PC-3 (cell line): ENCODE measurements around the gene CA4. TPM values are rescaled to one million over a fixed set of nuclear protein-coding genes. Genes with fewer than 3 reads are reported as not detected.

ENCODE experiments used
- ATAC-seq: fragments of 200-7000 bp; cut with Tn5 transposase; 2 replicates; pipeline ENCODE4 v1.9.1; 2020; ENCODE audit warnings: mild to moderate bottlenecking, moderate library complexity
- BruUV-seq: library from RNA; stranded (reverse); fragments of 400-500 nt; replicated peaks from 2 replicates; lab custom pipeline; 2021; lab: Mats Ljungman, UMichigan
- CTCF ChIA-PET: fragments of 300-600 bp; sonication (Branson Sonifier 250); formaldehyde crosslinking; loops from one replicate; lab custom pipeline; 2022; ENCODE audit warnings: antibody characterized with exemption; lab: Charles Lee
- POLR2A ChIA-PET: fragments of 300-600 bp; sonication (Branson Sonifier 250); formaldehyde crosslinking; loops from one replicate; lab custom pipeline; 2022; ENCODE audit warnings: antibody characterized with exemption; ENCODE audit not compliant: unreplicated experiment; lab: Charles Lee
- DNase-seq: peaks from one replicate; pipeline ENCODE4 v3.0.0-alpha.2; 2015
- H2AFZ ChIP-seq: fragments of 300-600 bp; sonication (generic); 2 replicates; pipeline ENCODE4 v1.6.0; 2016; ENCODE audit warnings: antibody characterized with exemption, low read length
- H3F3A ChIP-seq: fragments of 300-600 bp; sonication (generic); one replicate; pipeline ENCODE4 v1.6.0; 2017; ENCODE audit warnings: antibody characterized with exemption, low read length, control low read depth, mild to moderate bottlenecking; ENCODE audit not compliant: unreplicated experiment
- H3K27ac ChIP-seq: fragments of 300-600 bp; sonication (generic); 2 replicates; pipeline ENCODE4 v1.5.1; 2016; ENCODE audit warnings: mild to moderate bottlenecking, low read length
- H3K27me3 ChIP-seq: fragments of 300-600 bp; sonication (generic); 2 replicates; pipeline ENCODE4 v1.6.1; 2016; ENCODE audit warnings: low read length, mixed read lengths
- H3K36me3 ChIP-seq: fragments of 300-600 bp; sonication (generic); 2 replicates; pipeline ENCODE4 v1.6.1; 2016; ENCODE audit warnings: low read depth, mixed run types, low read length, mixed read lengths
- H3K4me1 ChIP-seq: fragments of 300-600 bp; sonication (generic); 2 replicates; pipeline ENCODE4 v1.5.1; 2016; ENCODE audit warnings: low read length; ENCODE audit not compliant: insufficient read depth
- H3K4me2 ChIP-seq: fragments of 300-600 bp; sonication (generic); 2 replicates; pipeline ENCODE4 v1.6.0; 2016; ENCODE audit warnings: low read length
- H3K4me3 ChIP-seq: fragments of 300-600 bp; sonication (generic); 2 replicates; pipeline ENCODE4 v1.5.1; 2016; ENCODE audit warnings: mild to moderate bottlenecking, low read length, mixed read lengths
- H3K79me2 ChIP-seq: fragments of 300-600 bp; sonication (generic); 2 replicates; pipeline ENCODE4 v1.6.1; 2017; ENCODE audit warnings: low read length, mixed read lengths
- H3K9ac ChIP-seq: fragments of 300-600 bp; sonication (generic); 2 replicates; pipeline ENCODE4 v1.6.0; 2016; ENCODE audit warnings: mild to moderate bottlenecking, low read length
- H3K9me2 ChIP-seq: fragments of 300-600 bp; sonication (generic); replicated peaks from 2 replicates; pipeline ENCODE4 v1.6.1; 2016; ENCODE audit warnings: mixed run types, low read length, mixed read lengths
- H3K9me3 ChIP-seq: fragments of 300-600 bp; sonication (generic); 2 replicates; pipeline ENCODE4 v1.6.1; 2016; ENCODE audit warnings: low read length, mixed read lengths
- H4K20me1 ChIP-seq: fragments of 300-600 bp; sonication (generic); 2 replicates; pipeline ENCODE4 v1.6.1; 2016; ENCODE audit warnings: low read length, mixed read lengths
- CTCF ChIP-seq: fragments of 300-600 bp; sonication (generic); conservative IDR thresholded peaks from 2 replicates; pipeline ENCODE4 v1.5.1; 2017; ENCODE audit warnings: antibody characterized with exemption, low read depth, mild to moderate bottlenecking, low read length
- EZH2 ChIP-seq: fragments of 300-600 bp; sonication (generic); IDR thresholded peaks from one replicate; pipeline ENCODE4 v1.6.1; 2017; ENCODE audit warnings: antibody characterized with exemption, mild to moderate bottlenecking, low read length; ENCODE audit not compliant: unreplicated experiment
- EZH2phosphoT487 ChIP-seq: fragments of 300-600 bp; sonication (generic); IDR thresholded peaks from 2 replicates; pipeline ENCODE4 v1.6.1; 2018; ENCODE audit warnings: mild to moderate bottlenecking, antibody characterized with exemption, low read length, borderline replicate concordance
- intact Hi-C: fragments of 100-400 bp; cut with micrococcal nuclease; formaldehyde crosslinking; loops from 2 replicates; pipeline ENCODE4 v1.9.0; 2023
- total RNA-seq: library from RNA; depleted of rRNA; stranded (reverse); fragments of >200 nt; gene quantifications from 2 replicates; pipeline ENCODE4 v1.2.3, GENCODE V29; 2014

The CA4 gene
- total RNA-seq, 1 experiment from 2014 or later = not detected

- Histone ChIP-seq H3K9me2 (no peaks in the 10 kb centered on the region), H3K79me2 (no peaks in the 10 kb centered on the region), H2AFZ (no peak overlapping the region), H3K4me2 (no peak overlapping the region), H3F3A (no peaks in the 10 kb centered on the region), H3K4me1 (0 out of 2 replicates have a peak, but pooled peaks cover 6% of the 10 kb centered on the region), H3K27ac (no peak overlapping the region), H3K9ac (no peak overlapping the region), H3K4me3 (no peak overlapping the region), H4K20me1 (no peaks in the 10 kb centered on the region), H3K27me3 (peaks cover under 1% of the 10 kb centered on the region; the same call in 1 of the 2 replicates), H3K9me3 (no peaks in the 10 kb centered on the region), H3K36me3 (no peaks in the 10 kb centered on the region)
- no peak for TF ChIP-seq EZH2phosphoT487
- no peak for DNase-seq
- intact Hi-C loops = no loop called here
- ATAC-seq = no peak
- CTCF ChIA-PET = no interaction called here
- POLR2A ChIA-PET = no interaction called here
- no TSS peak for BruUV-seq
These were observed 7.0 kb downstream of the CA4 start for GRCh38 chr17:60156746-60157145.

- ChIA-PET POLR2A (no interaction called here), CTCF (no interaction called here)
- DNase-seq (no peak), ATAC-seq (no peak)
- H3K27me3 ChIP-seq = no peaks in the 10 kb centered on the region; the same call in 1 of the 2 replicates
- intact Hi-C loops = no loop called here
- H4K20me1 ChIP-seq = no peaks in the 10 kb centered on the region
- no peaks in the 10 kb centered on the region for H3K9me2 ChIP-seq
- no peaks in the 10 kb centered on the region for H3K36me3 ChIP-seq
- H3K79me2 ChIP-seq = no peaks in the 10 kb centered on the region
- H3K27ac ChIP-seq = no peak overlapping the region
- no peaks in the 10 kb centered on the region for H3K9me3 ChIP-seq
- TF ChIP-seq EZH2phosphoT487 (no peak), EZH2 (no peak), CTCF (no peak)
- H3K4me3 ChIP-seq = no peak overlapping the region
- H3K4me2 ChIP-seq = no peak overlapping the region
- no peak overlapping the region for H2AFZ ChIP-seq
- BruUV-seq = no TSS peak
- 0 out of 2 replicates have a peak, but pooled peaks cover 6% of the 10 kb centered on the region for H3K4me1 ChIP-seq
- no peak overlapping the region for H3K9ac ChIP-seq
- no peaks in the 10 kb centered on the region for H3F3A ChIP-seq
These were observed 7.8 kb downstream of the CA4 start for GRCh38 chr17:60157487-60158040.

DNA sequence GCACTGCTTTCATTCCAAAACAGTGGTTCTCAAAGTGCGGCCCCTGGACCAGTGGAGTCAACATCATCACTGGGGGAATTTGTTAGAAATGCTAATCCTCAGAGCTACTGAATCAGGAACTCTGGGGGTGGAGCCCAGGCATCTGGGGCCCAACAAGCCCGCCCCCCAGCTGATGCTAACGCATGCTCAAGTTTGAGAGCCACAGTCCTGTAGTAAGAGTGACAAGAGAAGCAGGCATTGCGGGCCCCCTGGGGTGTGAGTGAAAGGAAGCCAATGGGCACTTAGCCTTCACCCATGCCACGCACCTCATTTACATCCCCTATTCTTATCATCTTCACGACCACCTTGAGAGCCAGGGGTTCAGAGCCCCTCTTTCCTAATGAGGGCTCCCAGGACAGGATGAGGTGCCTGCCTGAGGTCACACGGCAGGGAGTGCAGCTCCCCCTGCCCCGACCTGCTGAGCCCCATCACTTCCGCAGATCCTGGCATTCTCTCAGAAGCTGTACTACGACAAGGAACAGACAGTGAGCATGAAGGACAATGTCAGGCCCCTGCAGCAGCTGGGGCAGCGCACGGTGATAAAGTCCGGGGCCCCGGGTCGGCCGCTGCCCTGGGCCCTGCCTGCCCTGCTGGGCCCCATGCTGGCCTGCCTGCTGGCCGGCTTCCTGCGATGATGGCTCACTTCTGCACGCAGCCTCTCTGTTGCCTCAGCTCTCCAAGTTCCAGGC is 9.1 kb downstream of the CA4 start:
- BruUV-seq = no TSS peak
- Histone ChIP-seq H4K20me1 (no peaks in the 10 kb centered on the region), H3K4me3 (no peak overlapping the region), H3K27me3 (no peaks in the 10 kb centered on the region), H3K4me2 (no peak overlapping the region), H3K79me2 (no peaks in the 10 kb centered on the region), H3K9me3 (no peaks in the 10 kb centered on the region), H3K4me1 (0 out of 2 replicates have a peak, but pooled peaks cover 6% of the 10 kb centered on the region), H3K27ac (no peak overlapping the region), H3K36me3 (no peaks in the 10 kb centered on the region), H3K9ac (no peak overlapping the region), H3F3A (no peaks in the 10 kb centered on the region), H3K9me2 (no peaks in the 10 kb centered on the region), H2AFZ (no peak overlapping the region)
- DNase-seq = no peak
- no peak for TF ChIP-seq EZH2phosphoT487
- ATAC-seq = no peak
- intact Hi-C loops = no loop called here
- POLR2A ChIA-PET = no interaction called here
- CTCF ChIA-PET = interaction anchor here (0.5 kb wide), 1 partner anchor 17 kb away, joined by 3 read pairs; no protein-coding TSS in a partner anchor
